ENCODE measurements around the gene EIF6.
"Not testable (repeated sequence)": the region's sequence is repeated elsewhere in the genome, so short reads cannot be mapped to it uniquely, and the experiment has no call there.

Gene EIF6

DNA sequence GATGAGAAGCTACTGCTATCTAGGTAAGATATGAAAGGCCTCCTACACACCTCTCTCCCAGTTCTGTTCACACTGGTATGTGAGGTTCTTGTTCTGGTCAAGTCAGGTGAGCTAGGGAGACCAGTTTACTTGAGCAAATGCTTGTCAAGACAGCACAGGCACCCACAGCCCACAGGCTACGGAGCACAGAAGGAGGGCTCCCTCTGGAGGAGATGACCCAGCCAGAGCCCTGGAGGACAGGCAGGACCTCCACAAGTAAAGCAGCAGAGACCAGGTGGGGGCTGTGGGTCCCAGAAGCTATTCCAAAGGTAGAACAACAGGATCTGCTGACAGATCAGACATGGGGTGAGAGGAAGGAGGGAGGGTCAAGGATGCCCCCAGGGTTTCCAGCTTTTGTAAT is 19.8 kb downstream of the EIF6 start:
- H3K27ac ChIP-seq = no peak overlapping the region
- DNase-seq (ENCODE audit: low read depth, low spot score) = no peak

DNA sequence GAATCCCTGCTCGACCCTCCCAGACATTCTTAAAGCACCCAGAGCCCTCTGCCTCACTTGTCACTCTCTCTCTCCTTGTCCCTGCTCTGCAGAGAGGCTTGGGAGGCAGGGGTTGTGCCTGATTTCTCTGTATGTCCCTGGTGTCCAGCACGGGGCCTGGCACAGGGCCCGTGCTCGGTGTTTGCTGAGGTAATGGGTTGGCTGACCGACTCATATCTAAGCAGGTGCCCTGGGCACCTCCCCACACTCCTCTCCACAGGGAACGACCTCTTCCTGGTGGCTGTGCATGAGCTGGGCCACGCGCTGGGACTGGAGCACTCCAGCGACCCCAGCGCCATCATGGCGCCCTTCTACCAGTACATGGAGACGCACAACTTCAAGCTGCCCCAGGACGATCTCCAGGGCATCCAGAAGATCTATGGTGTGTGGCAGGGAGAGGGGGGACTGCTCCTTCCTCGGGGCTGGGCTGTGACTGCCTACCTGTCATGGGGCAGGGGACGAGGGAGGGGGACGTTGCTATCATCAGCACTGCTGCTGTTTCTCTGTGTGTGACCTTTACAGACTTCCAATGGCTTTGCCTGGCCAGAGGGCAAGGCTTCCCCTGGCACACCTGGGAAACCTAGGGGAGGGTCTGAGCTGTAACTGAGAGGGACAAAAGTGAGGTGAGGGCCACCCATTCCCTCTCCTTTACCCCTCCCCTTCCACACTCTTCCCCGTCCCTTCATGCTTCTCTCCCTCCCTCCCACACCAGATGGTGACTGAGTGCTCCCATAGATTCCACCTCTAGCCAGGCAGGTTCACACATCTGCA is 20.8 kb downstream of the EIF6 start:
- H3K27ac ChIP-seq = peak overlapping the region; percentile 73
- DNase-seq (ENCODE audit: low read depth, low spot score) = no peak

DNA sequence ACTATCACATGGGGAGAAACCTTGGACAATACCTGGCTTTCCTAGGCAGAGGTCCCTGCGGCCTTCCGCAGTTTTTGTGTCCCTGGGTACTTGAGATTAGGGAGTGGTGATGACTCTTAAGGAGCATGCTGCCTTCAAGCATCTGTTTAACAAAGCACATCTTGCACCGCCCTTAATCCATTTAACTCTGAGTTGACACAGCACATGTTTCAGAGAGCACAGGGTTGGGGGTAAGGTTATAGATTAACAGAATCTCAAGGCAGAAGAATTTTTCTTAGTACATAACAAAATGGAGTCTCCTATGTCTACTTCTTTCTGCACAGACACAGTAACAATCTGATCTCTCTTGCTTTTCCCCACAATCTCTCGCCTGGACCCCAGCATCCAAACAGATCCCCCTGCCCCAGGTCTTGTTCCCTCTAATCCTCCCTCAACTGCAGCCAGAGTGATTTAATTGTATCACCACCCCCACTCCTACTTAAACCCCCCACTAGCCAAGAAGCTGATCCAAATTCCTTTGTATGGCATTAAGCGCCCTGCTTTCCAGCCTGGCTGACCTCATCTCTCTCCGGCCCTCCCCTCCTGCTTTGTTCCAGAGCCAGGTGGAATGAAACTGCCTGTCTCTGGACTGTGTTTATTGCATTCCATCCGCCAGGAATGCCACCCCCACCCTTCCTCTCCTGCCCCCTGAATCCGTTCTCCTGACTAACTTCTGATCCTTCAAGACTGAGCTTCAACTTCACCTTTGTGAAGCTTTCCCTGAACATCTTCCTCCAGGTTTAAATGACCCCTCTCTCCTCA is 21.6 kb downstream of the EIF6 start:
- DNase-seq (ENCODE audit: low read depth, low spot score) = not testable (repeated sequence)
- peak overlapping the region; percentile 73 for H3K27ac ChIP-seq

DNA sequence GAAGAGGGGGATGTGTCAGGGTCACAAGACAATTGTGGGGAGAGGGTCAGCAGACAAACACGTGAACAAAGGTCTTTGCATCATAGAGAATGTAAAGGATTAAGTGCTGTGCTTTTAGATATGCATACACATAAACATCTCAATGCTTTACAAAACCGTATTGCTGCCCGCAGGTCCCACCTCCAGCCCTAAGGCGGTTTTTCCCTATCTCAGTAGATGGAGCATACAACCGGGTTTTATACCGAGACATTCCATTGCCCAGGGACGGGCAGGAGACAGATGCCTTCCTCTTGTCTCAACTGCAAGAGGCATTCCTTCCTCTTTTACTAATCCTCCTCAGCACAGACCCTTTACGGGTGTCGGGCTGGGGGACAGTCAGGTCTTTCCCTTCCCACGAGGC is 22.3 kb downstream of the EIF6 start:
- peak overlapping the region; percentile 73 for H3K27ac ChIP-seq
- not testable (repeated sequence) for DNase-seq (ENCODE audit: low read depth, low spot score)

DNA sequence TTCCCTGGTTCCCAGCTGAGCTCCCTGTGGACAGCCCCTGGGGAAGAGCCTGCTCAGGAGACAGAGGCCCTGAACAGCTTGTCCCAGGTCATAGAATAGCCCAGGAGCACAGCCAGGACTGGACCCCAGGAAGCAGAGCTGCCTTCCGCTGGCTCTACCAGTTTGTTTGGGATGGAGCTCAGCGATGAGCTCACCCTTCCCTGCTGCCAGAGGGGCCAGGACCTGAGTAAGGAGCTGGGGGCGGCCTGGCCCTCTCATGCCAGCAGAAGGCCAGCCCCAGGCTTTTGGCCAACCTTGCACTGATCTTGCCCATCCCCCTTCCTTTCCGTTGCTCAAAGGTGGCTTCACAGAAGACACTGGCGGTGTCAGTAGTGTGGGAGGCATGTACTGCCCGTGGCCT is 24.1 kb downstream of the EIF6 start:
- no peak for DNase-seq (ENCODE audit: low read depth, low spot score)
- H3K27ac ChIP-seq = no peak overlapping the region

DNA sequence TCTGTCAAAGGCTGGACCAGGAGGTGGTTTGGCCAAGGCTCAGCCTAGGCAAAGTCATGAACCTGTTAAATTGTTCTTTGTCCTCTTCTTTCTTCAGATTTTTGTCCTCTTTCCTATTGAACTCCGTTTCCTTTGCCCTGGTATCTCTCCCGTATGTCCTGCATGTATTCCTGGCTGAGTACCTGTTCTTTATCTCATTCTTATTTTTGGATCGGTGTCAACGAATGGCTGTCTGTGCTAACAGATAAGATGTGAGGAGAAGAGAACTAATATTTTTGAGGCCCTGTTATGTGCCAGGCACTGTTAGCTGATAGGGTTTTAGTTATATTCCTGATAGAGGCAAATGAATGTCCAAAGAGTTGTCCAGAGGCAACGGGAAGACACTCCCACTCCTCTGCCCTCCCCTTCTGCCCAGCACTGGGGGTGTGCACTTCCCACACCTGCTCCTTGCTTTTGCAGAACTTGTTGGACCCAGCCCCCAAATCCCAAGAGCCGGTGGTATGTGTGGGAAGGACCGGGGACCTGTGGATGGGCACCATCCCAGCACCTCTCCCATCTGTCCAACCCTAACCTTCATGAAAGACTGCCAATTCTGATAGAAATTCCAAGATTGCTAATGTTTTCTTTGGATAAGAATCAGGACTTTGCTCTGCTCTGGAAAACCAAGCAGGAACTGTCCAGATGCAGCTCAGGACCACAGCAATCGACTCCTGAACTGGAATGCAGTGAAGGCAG is 27.2 kb downstream of the EIF6 start:
- no peak overlapping the region for H3K27ac ChIP-seq
- no peak for DNase-seq (ENCODE audit: low read depth, low spot score)

DNA sequence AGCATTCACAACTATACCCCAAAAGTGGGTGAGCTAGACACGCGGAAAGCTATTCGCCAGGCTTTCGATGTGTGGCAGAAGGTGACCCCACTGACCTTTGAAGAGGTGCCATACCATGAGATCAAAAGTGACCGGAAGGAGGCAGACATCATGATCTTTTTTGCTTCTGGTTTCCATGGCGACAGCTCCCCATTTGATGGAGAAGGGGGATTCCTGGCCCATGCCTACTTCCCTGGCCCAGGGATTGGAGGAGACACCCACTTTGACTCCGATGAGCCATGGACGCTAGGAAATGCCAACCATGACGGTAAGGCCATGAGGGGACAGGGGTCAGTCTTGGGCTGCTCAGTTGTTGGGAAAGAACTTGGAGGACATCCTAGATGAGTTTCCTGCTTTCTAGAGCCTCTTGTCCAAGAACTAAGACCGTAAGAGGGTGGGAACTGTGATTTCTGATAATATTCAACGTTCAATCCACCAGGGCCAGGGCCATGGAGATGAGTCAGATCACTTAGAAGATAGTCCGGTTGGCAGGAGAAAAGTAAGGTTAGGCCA is 30.0 kb downstream of the EIF6 start:
- no peak for DNase-seq (ENCODE audit: low read depth, low spot score)
- H3K27ac ChIP-seq = no peak overlapping the region

DNA sequence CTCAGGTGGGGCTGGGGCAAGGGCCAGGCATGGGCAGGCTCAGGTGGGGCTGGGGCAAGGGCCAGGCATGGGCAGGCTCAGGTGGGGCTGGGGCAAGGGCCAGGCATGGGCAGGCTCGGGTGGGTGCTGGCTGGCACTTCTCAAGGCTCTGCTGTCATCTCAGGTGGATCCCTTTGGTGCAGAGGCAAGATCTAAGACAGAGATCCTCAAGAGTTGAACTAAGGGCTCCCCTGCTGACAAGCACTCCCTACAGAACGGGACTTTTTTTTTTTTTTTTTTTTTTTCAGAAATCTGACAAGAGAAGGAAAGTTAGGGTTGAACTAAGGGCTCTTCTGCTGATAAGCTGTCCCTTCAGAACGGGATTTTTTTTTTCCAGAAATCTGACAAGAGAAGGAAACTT is 31.6 kb downstream of the EIF6 start:
- no peak for DNase-seq (ENCODE audit: low read depth, low spot score)
- H3K27ac ChIP-seq = no peak overlapping the region

DNA sequence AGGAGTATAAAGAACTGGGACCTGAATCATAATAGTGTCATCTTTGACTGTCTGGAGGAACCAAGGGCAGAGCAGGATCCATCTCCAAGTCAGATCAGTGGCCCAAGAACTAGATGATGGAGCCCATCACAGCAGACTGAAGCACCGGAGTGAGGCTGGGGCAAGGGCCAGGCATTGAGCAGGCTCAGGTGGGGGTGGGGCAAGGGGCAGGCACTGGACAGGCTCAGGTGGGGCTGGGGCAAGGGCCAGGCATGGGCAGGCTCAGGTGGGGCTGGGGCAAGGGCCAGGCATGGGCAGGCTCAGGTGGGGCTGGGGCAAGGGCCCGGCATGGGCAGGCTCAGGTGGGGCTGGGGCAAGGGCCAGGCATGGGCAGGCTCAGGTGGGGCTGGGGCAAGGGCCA is 32.0 kb downstream of the EIF6 start:
- not testable (repeated sequence) for DNase-seq (ENCODE audit: low read depth, low spot score); H3K27ac ChIP-seq

DNA sequence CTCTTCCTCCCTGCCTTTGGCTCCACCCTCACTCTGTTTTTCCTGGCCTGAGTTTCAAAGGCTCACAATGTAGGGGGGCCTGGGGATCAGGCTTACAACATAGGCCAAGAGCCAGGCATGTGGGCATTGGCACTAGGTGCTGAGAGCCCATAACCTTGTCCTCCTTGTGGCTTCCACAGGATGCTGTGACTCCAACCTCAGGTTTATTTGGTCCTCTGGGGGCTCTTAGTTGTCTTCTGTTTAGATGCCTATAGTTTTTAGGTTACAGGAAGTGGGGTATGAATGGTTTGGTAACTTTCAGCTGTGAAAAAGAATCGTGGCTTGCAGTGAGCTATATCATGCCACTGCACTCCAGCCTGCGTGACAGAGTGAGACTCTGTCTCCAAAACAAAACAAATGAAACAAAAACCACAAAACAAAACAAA is 32.5 kb downstream of the EIF6 start:
- H3K27ac ChIP-seq = no peak overlapping the region

DNA sequence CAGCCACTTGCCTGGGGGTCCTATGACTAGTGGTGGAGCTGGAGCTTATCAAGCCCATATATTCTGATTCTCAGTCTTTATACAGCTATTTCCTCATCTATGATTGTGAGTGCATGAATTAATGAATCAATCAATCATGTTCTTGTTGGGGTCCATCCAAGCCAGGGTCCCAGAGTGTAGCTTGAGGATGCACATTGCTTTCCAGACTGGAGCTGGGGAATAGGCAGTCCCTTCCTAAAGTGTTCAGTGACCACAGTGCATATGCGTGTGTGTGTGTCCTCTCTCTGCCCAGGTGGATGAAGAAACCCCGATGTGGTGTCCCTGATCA is 33.0 kb downstream of the EIF6 start:
- H3K27ac ChIP-seq = no peak overlapping the region
- no peak for DNase-seq (ENCODE audit: low read depth, low spot score)

More for the DNA sequence above, 32.5 kb downstream of the EIF6 start:
- no peak for DNase-seq (ENCODE audit: low read depth, low spot score)

DNA sequence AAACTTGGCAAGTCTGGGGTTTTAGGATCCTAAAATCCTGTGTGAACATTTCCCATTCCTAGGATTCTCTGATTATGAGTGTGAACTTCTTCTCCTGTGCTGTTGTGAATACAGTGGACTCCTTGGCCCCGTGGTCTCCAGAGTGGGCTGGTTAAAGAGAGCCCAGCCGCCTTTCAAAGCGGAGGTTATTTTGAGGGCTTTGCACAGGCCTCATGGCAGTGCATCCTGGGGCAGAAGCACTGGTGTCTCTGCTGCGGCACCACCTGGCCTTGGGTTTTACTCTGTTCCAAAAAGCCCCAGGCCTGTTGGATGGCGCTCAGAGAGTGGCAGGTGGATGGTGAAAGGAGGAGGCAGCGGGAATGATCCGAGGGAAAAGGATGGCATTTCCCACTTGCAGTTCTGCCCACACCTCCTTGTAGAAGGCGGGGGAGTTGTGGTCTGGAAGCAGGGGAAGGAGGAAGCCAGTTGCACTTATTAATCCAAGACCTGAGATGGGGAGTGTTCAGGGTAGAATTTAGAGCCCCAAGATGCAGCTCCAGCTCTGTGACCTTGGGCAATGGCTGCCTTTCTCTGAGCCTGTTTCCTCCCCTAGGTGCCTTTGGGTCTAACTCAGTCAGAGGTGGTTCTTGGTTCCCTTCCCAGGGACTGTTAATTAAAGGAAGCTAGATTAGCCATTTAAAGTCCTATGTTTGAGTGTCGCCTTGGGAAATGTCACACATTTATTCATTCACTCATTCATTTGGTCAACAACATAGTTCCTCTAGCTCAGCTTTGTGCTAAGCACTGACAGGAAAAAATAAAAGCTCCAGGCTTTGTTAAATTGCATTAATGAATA is 35.7 kb downstream of the EIF6 start:
- no peak overlapping the region for H3K27ac ChIP-seq
- DNase-seq (ENCODE audit: low read depth, low spot score) = no peak

DNA sequence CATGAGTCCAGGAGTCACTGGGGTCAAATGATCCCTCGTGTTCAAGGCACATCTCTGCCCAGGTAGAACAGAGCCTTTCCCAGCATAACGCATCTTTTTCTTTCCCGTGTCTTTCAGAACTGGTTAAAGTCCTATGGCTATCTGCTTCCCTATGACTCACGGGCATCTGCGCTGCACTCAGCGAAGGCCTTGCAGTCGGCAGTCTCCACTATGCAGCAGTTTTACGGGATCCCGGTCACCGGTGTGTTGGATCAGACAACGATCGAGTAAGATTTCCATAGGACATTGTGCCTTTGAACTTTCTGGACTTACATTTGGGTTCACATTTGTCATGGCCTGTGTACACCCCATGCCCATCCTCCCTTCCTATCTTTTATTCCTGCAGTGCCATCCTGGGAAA is 37.8 kb downstream of the EIF6 start:
- DNase-seq (ENCODE audit: low read depth, low spot score) = no peak
- no peak overlapping the region for H3K27ac ChIP-seq

DNA sequence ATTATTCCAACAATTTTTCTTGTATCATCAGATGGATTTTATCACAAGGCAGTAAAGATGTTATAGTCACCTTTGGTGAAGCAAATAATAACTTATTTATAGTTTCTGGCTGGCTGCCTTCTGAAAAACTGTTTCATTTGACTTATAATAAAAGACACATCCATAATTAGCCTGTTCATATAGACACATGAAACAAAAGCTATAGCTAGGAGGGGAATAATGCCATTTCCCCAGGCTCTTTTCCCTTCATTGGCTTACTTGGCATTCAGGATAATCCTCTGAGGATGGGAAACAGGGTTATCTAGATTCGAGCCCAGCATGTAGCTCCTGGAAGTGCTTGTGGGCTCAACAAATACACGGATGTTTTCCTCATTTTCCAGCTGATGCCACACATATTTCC is 40.6 kb downstream of the EIF6 start:
- no peak for DNase-seq (ENCODE audit: low read depth, low spot score)
- H3K27ac ChIP-seq = no peak overlapping the region

DNA sequence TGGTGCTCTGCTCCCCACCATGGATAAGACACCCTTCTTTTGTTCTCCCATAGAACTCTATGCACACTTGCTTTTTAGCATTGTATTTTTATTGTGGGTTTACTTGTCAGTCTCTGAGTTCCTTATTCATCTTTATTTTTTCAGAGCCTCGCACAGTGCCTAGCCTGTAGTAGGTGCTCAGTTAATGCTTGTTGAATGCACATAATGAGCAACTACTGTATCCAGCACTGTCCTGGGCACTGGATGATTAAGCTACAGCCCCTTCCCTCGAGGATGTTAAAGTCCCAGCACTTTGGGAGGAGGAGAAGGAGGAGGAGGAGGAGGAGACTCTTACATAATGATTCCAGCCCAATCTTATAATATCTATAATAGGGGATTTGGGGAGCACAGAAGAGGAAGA is 41.3 kb downstream of the EIF6 start:
- no peak overlapping the region for H3K27ac ChIP-seq
- no peak for DNase-seq (ENCODE audit: low read depth, low spot score)

DNA sequence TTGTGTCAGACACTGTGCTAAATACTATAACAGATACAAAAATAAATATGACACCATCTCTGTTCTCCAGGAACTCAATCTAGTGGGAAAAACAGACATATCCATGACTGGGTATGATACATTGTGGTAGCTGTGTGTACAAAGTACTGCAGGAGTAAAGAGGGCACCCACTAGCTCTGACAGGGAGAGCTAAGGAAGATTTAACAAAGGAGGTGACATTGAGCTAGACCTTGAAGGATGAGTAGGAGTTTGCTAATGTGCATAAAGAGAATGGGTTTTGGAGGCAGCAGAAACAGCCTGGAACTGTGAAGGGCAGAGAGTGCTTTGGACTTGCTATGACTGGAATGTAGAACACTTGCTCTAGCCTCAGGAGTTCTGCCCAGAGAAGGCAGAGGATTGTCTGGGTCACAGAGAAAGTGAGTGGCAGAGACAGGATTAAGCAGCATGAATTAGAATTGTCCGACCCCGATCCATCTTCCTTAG is 43.7 kb downstream of the EIF6 start:
- no peak for DNase-seq (ENCODE audit: low read depth, low spot score)
- H3K27ac ChIP-seq = no peak overlapping the region

DNA sequence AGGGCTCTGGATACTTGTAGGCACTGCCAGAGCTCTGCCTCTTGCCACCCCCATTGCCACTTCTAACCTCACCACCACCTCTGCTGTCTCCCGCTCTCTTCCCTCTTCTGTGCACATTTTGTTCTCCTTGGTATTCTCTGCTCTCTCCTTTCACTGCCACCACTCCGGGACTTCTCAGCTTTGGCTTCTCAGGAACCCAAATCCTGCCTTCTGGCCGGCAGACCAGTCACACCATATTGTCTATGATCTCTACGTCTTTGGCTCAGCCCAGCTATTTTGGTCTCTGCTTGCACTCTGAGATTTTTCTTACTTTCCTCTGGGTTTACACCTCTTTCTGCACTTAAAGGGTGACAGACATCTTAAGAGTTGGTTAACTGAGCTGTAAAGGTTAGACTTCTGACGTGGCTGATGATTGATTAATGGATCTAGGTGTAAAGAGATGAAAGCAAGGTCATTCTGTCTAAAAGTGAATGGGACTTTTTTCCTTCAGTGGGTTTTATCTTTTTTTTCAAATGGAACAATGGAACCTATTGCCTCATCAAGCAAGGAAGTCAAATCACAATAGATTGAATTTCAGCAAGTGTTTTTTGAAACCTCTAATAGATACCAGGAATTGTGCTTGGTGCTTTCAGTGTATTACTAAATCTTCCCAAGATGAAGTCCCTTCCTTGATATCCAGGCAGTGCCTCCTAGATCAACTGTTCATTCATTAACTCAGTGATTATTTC is 44.3 kb downstream of the EIF6 start:
- H3K27ac ChIP-seq = no peak overlapping the region
- DNase-seq (ENCODE audit: low read depth, low spot score) = no peak

DNA sequence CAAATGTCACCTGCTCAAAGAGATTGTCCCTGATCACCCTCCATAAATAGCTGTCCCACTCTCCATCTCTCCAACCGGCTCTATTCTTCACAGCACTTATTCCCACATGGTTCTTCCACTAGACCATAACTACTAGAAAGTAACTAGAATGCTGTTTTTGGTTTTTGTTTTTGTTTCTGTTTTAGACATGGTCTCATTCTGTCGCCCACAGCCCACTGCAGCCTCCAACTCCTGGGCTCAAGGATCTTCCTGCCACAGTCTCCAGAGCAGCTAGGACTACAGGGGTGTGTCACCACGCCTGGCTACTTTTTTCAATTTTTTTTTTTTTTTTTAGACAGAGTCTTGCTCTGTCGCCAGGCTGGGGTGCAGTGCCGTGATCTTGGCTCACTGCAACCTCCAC is 45.8 kb downstream of the EIF6 start:
- no peak overlapping the region for H3K27ac ChIP-seq
- DNase-seq (ENCODE audit: low read depth, low spot score) = no peak

DNA sequence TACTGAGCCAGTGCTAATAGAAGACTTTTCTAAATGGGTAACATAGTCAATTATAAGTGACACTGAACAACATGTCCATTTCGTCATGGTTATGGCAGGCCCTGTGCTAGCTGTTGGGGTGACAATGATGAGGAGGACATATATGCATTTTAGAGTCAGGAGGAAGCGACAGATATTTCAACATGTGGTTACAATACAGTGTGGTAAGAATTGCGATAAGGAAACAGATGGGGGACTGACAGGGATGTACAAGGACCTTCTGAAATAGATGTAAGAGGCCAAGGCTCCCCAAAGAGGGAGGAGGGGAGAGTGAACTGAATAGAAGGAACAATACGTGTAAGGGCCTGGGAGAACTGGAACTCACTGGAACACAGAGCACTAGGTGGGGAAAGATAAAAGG is 46.4 kb downstream of the EIF6 start:
- H3K27ac ChIP-seq = no peak overlapping the region
- no peak for DNase-seq (ENCODE audit: low read depth, low spot score)
